Testis (tissue), 2 donors: ENCODE data around the gene MYH15.

Experiments used
- POLR2A ChIP-seq: fragments of 450-650 bp; IDR thresholded peaks from one replicate; pipeline ENCODE4 v1.6.1; 2017; ENCODE audit warnings: antibody characterized with exemption, mild to moderate bottlenecking, moderate library complexity
- TF ChIP-seq, protein P1 (sequence below), 3 experiments: fragments of 450-650 bp in 2 of 3; fragments of 200-600 bp in 1 of 3; sonication (generic) in 1 of 3; IDR thresholded peaks; one replicate each; pipeline ENCODE4 v1.5.1; 2016 to 2019; ENCODE audit warnings: antibody characterized with exemption in 3 of 3, mild to moderate bottlenecking in 2 of 3, moderate library complexity in 1 of 3

DNA sequence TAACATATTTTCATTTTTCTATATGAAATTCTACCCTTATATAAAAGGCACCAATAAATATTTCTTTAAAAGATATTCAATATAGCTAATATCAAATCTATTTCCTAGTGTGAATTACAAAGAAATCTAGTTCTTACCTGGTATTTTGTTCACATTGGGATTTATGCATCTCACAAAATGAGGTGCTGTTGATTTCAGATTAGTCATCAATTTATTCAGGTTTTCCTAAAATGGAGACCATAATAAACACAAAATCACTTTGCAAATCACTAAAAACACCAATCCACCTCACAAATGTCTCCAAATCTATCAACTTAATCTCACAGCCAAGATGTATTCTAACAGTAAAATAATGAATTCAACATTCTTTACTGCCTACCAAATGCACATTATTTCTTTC, 51.2 kb downstream of the MYH15 start:
- TF ChIP-seq, protein P1, sequence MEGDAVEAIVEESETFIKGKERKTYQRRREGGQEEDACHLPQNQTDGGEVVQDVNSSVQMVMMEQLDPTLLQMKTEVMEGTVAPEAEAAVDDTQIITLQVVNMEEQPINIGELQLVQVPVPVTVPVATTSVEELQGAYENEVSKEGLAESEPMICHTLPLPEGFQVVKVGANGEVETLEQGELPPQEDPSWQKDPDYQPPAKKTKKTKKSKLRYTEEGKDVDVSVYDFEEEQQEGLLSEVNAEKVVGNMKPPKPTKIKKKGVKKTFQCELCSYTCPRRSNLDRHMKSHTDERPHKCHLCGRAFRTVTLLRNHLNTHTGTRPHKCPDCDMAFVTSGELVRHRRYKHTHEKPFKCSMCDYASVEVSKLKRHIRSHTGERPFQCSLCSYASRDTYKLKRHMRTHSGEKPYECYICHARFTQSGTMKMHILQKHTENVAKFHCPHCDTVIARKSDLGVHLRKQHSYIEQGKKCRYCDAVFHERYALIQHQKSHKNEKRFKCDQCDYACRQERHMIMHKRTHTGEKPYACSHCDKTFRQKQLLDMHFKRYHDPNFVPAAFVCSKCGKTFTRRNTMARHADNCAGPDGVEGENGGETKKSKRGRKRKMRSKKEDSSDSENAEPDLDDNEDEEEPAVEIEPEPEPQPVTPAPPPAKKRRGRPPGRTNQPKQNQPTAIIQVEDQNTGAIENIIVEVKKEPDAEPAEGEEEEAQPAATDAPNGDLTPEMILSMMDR (IDR thresholded peaks at IDR 0.05): no peak
- TF ChIP-seq POLR2A: no peak
